ENCODE measurements around the gene TMPRSS5. TPM values are rescaled to one million over a fixed set of nuclear protein-coding genes. Genes with fewer than 3 reads are reported as not detected.

The TMPRSS5 gene
- total and polyA plus RNA-seq, 8 donors: 0.19 to 1.1 (median 0.55) TPM

GRCh38 chr11:113644605-113645004 lies 61.5 kb downstream of the TMPRSS5 start:
- H3K4me3 ChIP-seq: no peak overlapping the region
- no peak for TF ChIP-seq CTCF (IDR thresholded peaks at IDR 0.05)
- H3K36me3 ChIP-seq: no peaks in the 10 kb centered on the region
- DNase-seq (no peak), FAIRE-seq (no peak), ATAC-seq (no peak)
- no peaks in the 10 kb centered on the region for H3K27me3 ChIP-seq
- WGBS, 2 donors: 72 to 77% methylated on average over 3 of the region's 3 CpGs
- intact Hi-C loops (cut with DNase I): no loop called here
- H3K27ac ChIP-seq: no peak overlapping the region
- H3K9me3 ChIP-seq: no peaks in the 10 kb centered on the region
- no peaks in the 10 kb centered on the region for H3K4me1 ChIP-seq

GRCh38 chr11:113643701-113644100 lies 62.4 kb downstream of the TMPRSS5 start:
- ATAC-seq (no peak), FAIRE-seq (no peak), DNase-seq (no peak)

GRCh38 chr11:113643006-113643585 lies 63.0 kb downstream of the TMPRSS5 start:
- DNase-seq: no peak
- intact Hi-C loops (cut with DNase I): no loop called here
- WGBS, 2 donors: 34 to 37% methylated on average over 7 of the region's 7 CpGs

More at GRCh38 chr11:113643701-113644100, 62.4 kb downstream of the TMPRSS5 start:
- H3K27me3 ChIP-seq: no peaks in the 10 kb centered on the region
- 55 to 60% methylated on average over 5 of the region's 5 CpGs for WGBS, 2 donors
- no peaks in the 10 kb centered on the region for H3K36me3 ChIP-seq
- intact Hi-C loops (cut with DNase I): no loop called here
- no peak overlapping the region for H3K27ac ChIP-seq
- no peaks in the 10 kb centered on the region for H3K4me1 ChIP-seq
- H3K4me3 ChIP-seq: no peak overlapping the region
- no peak for TF ChIP-seq CTCF (IDR thresholded peaks at IDR 0.05)
- no peaks in the 10 kb centered on the region for H3K9me3 ChIP-seq

GRCh38 chr11:113642090-113642489 lies 64.0 kb downstream of the TMPRSS5 start:
- no peak for TF ChIP-seq CTCF (IDR thresholded peaks at IDR 0.05)
- FAIRE-seq (no peak), DNase-seq (no peak), ATAC-seq (no peak)
- Histone ChIP-seq H3K4me1 (no peaks in the 10 kb centered on the region), H3K4me3 (no peak overlapping the region), H3K27me3 (no peaks in the 10 kb centered on the region), H3K9me3 (no peaks in the 10 kb centered on the region), H3K36me3 (no peaks in the 10 kb centered on the region), H3K27ac (no peak overlapping the region)
- intact Hi-C loops (cut with DNase I): no loop called here
- WGBS, 2 donors: 92 to 95% methylated on average over 1 of the region's 1 CpG

More at GRCh38 chr11:113643006-113643585, 63.0 kb downstream of the TMPRSS5 start:
- no peaks in the 10 kb centered on the region for H3K36me3 ChIP-seq
- no peak overlapping the region for H3K27ac ChIP-seq
- no peak for FAIRE-seq
- ATAC-seq: no peak
- no peaks in the 10 kb centered on the region for H3K9me3 ChIP-seq
- no peaks in the 10 kb centered on the region for H3K27me3 ChIP-seq
- no peak for TF ChIP-seq CTCF (IDR thresholded peaks at IDR 0.05)
- no peaks in the 10 kb centered on the region for H3K4me1 ChIP-seq
- no peak overlapping the region for H3K4me3 ChIP-seq

GRCh38 chr11:113638376-113638775 lies 67.7 kb downstream of the TMPRSS5 start:
- ATAC-seq (no peak), FAIRE-seq (no peak), DNase-seq (no peak)
- no peak for TF ChIP-seq CTCF (IDR thresholded peaks at IDR 0.05)
- no peak overlapping the region for H3K27ac ChIP-seq
- H3K27me3 ChIP-seq: no peaks in the 10 kb centered on the region
- no peaks in the 10 kb centered on the region for H3K9me3 ChIP-seq
- no peaks in the 10 kb centered on the region for H3K36me3 ChIP-seq
- H3K4me3 ChIP-seq: no peak overlapping the region
- intact Hi-C loops (cut with DNase I): no loop called here
- 77 to 83% methylated on average over 9 of the region's 9 CpGs for WGBS, 2 donors
- no peaks in the 10 kb centered on the region for H3K4me1 ChIP-seq
